Gastroesophageal sphincter (tissue), 3 donors: ENCODE measurements around the gene MYO9B.
"Not testable (repeated sequence)": the region's sequence is repeated elsewhere in the genome, so short reads cannot be mapped to it uniquely, and the experiment has no call there.

Source experiments
- EP300 ChIP-seq: sonication (generic); formaldehyde crosslinking; IDR thresholded peaks from one replicate; pipeline ENCODE4 v1.6.1; 2017; ENCODE audit warnings: antibody characterized with exemption, mild to moderate bottlenecking
- POLR2A ChIP-seq, 2 donors: fragments of 450-650 bp; IDR thresholded peaks; one replicate each; pipeline ENCODE4 v1.6.1; 2017; ENCODE audit warnings: antibody characterized with exemption in 2 of 2, mild to moderate bottlenecking in 2 of 2, moderate library complexity in 1 of 2
- TF ChIP-seq, protein P1 (sequence below), 4 experiments: fragments of 200-600 bp in 2 of 4; fragments of 450-650 bp in 2 of 4; sonication (generic) in 1 of 4; IDR thresholded peaks; one replicate each; pipeline ENCODE4 v1.5.1; 2017 to 2019; ENCODE audit warnings: antibody characterized with exemption in 4 of 4, mild to moderate bottlenecking in 2 of 4, moderate library complexity in 2 of 4

DNA sequence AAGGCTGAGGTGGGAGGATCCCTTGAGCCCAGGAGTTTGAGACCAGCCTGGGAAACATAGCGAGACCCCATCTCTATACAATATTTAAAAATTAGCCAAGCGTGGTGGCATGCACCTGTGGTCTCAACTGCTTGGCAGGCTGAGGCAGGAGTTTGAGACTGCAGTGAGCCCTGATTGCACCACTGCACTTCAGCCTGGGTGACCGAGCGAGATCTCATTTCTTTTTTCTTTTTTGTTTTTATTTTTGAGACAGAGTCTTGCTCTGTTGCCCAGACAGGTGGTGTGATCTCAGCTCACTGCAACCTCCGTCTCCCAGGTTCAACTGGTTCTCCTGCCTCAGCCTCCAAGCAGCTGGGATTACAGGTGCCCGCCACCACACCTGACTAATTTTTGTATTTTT, 116.2 kb downstream of the MYO9B start:
- not testable (repeated sequence) for TF ChIP-seq POLR2A (IDR thresholded peaks at IDR 0.05); EP300
- TF ChIP-seq, protein P1, sequence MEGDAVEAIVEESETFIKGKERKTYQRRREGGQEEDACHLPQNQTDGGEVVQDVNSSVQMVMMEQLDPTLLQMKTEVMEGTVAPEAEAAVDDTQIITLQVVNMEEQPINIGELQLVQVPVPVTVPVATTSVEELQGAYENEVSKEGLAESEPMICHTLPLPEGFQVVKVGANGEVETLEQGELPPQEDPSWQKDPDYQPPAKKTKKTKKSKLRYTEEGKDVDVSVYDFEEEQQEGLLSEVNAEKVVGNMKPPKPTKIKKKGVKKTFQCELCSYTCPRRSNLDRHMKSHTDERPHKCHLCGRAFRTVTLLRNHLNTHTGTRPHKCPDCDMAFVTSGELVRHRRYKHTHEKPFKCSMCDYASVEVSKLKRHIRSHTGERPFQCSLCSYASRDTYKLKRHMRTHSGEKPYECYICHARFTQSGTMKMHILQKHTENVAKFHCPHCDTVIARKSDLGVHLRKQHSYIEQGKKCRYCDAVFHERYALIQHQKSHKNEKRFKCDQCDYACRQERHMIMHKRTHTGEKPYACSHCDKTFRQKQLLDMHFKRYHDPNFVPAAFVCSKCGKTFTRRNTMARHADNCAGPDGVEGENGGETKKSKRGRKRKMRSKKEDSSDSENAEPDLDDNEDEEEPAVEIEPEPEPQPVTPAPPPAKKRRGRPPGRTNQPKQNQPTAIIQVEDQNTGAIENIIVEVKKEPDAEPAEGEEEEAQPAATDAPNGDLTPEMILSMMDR (IDR thresholded peaks at IDR 0.05), result not testable (repeated sequence)
